Gastrocnemius medialis (tissue), 4 donors: Measurements from ENCODE around the gene GRIA1.

ENCODE experiments used
- CTCF ChIP-seq, 5 experiments: fragments of 450-650 bp in 3 of 5; fragments of 200-600 bp in 2 of 5; sonication (generic) in 2 of 5; IDR thresholded peaks in 4 of 5; conservative IDR thresholded peaks in 1 of 5; 1 replicate in 4 of 5; 2 replicates in 1 of 5; pipeline ENCODE4 v1.5.1; 2016 to 2019; ENCODE audit warnings: antibody characterized with exemption in 5 of 5, mild to moderate bottlenecking in 3 of 5, moderate library complexity in 3 of 5
- POLR2A ChIP-seq, 2 donors: fragments of 450-650 bp; IDR thresholded peaks; one replicate each; pipeline ENCODE4 v1.6.1; 2017; ENCODE audit warnings: antibody characterized with exemption in 2 of 2, mild to moderate bottlenecking in 2 of 2, moderate library complexity in 2 of 2

GRCh38 chr5:153530357-153531143 is 40.1 kb downstream of the GRIA1 start:
- TF ChIP-seq POLR2A (IDR thresholded peaks at IDR 0.05) (no peak), CTCF (IDR thresholded peaks at IDR 0.05 in 4 of 5, conservative IDR thresholded peaks at IDR 0.05 in 1 of 5) (no peak)
